GM12874 (cell line): ENCODE results near the gene C10orf53.

Source experiments
- TF ChIP-seq, protein P1 (sequence below): IDR thresholded peaks from 2 replicates; pipeline ENCODE4 v1.5.1; 2011; ENCODE audit warnings: low read depth, mild to moderate bottlenecking, control low read depth, low read length, moderate library complexity; ENCODE audit not compliant: insufficient read depth

The C10orf53 gene

DNA sequence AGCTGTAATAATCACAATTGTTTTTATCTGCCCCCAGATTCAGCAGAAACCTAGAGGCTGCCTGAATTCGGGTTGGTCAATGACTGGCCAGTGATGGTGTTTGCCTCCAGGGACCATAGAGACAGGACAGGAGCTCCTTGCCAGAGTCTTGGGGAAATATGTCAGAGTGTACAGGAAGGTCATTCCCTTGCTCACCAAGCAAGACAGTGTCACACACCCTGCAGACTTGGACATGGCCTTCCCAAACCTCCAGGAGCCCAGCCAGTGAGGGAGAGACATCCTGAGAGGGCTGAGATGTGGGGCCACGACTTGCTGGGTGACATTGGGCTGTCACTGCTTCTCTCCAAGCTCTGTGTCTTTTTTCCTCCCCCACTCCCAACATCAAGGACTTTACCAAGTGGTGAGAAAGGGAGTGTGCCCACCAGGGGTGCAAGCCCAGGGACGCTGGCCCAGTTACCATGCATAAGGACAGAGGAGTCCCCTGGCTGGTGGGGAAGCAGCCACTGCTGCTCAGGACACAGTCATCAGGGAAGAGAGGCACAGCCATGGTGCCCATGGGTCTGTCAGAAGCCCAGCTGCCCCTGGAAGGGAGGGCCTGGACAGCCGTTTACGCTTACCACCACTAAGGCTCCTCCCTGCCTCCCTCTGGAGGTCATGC, 25.3 kb upstream of the C10orf53 start:
- TF ChIP-seq, protein P1, sequence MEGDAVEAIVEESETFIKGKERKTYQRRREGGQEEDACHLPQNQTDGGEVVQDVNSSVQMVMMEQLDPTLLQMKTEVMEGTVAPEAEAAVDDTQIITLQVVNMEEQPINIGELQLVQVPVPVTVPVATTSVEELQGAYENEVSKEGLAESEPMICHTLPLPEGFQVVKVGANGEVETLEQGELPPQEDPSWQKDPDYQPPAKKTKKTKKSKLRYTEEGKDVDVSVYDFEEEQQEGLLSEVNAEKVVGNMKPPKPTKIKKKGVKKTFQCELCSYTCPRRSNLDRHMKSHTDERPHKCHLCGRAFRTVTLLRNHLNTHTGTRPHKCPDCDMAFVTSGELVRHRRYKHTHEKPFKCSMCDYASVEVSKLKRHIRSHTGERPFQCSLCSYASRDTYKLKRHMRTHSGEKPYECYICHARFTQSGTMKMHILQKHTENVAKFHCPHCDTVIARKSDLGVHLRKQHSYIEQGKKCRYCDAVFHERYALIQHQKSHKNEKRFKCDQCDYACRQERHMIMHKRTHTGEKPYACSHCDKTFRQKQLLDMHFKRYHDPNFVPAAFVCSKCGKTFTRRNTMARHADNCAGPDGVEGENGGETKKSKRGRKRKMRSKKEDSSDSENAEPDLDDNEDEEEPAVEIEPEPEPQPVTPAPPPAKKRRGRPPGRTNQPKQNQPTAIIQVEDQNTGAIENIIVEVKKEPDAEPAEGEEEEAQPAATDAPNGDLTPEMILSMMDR = no peak

DNA sequence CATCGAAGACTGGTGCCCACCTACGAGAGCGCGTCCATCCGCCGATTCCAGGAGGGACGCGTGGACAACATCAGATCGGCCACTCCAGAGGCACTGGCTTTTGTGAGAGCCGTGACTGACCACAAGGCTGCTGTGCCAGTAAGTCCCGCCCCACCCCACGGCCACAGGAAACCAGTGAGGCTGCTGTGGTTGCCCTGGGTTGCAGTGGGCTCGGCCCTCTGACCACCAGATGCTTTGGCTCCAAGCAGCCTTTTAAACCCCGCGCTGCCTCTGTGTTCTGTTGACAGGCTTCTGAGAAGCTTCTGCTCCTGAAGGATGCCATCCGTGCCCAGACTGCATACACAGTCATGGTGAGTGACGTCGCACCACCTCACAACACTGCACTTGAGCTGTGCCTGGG, 24.4 kb upstream of the C10orf53 start:
- TF ChIP-seq, protein P1 = no peak

DNA sequence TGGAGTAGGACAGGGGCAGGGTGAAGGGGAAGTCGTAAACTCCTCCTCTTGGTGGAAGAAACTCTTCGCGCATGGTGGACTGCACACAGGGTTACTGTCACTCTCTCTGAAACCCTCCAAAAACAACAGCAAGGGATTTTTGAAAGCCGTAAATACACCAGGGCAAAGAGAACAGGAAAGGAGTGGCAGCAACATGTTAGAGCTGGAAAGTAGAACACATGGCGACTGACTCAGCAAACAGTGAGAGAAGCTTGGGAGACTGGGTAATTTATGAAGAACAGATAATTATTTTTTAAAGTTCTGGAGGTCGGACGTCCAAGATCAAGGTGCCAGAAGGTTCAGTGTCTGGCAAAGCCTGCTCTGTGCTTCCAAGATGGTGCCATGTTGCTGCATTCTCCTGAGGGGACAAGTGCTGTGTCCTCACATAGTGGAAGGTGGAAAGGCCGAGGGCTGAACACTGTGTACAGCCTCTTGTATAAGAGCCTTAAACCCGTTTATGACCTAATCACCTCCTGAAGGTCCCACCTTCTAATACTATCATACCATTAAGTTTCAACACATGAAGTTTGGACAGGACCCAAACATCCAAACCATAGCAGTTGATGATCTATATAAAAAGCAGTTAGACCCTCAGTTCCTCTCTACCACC, 22.5 kb upstream of the C10orf53 start:
- TF ChIP-seq, protein P1 = no peak

DNA sequence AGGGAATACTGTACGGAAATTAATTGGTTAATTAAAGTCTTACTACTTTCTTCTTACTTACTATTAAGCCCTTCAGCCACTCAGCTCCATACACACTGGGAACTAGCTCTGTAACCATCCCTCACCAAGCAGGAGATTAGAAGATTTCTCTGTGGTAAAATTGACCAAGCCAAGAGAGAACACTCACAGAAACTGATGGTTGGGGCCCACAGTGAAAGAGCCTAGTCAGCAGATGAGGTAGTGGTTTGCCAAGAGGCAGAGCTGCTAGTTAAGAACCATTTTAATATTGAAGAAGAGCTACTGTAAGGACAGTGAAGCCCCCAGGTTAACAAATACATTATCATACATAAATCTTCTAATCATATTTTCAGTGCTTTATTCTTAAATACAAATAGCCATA, 21.8 kb upstream of the C10orf53 start:
- TF ChIP-seq, protein P1 = no peak

DNA sequence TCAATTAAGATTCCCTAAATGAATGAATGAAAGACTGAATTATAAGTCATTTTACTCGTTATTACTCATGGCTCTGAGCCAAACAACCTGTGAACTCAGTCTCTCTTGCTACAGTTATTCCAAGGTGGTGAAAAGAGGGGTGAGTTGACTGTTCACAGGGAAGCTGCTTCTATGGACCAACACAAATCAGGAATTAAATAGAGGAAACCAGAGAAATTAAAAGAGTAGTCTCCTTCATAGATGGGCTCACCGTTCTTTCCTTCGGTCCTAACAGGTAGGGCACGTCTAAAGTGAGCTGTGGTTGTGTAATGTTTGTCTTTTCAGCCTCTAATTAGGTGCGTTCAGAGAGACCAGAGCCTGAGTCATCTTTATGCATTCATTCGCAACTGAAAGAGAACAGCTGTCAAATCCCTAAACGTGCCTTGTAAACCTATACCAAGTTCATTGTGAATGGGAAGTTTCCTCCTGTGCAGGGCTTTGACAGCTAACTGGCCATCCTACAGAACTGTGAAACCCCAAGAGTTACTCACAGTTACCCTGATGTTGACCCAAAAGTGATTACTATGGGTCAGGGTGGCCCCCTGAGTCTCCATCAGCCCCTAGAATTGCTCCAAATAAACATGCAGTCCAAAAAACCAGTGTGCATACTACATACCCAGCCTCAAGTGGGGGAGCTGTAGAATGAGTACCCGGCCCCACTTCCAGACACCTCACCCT, 18.2 kb upstream of the C10orf53 start:
- TF ChIP-seq, protein P1 = no peak

DNA sequence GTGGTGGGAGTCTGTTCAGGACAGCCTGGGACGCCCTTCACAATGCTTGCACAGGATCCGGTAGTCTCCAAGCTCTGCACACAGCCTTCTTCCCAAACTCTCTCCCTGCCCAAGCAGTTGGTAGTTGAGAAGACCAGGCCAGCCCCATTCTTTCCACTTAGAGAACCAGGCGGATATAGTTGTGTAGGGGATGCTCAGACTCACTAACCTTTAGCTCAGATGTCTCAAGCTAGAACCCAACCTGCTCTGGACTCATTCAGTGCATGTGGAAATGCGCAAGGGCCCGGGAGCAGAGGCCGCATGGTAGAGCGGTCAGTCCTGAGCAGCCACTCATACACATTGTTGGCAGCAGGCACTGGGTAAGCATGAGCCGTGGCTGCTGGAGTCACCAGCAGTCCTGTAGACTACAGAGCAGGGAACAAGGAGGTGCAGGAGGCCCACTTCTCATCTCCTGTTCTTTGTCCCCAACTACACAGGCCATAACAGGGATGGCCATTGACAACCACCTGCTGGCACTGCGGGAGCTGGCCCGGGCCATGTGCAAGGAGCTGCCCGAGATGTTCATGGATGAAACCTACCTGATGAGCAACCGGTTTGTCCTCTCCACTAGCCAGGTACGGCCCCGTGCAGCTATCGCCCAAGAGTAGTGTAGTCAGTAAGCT, 17.2 kb upstream of the C10orf53 start:
- TF ChIP-seq, protein P1 = no peak

DNA sequence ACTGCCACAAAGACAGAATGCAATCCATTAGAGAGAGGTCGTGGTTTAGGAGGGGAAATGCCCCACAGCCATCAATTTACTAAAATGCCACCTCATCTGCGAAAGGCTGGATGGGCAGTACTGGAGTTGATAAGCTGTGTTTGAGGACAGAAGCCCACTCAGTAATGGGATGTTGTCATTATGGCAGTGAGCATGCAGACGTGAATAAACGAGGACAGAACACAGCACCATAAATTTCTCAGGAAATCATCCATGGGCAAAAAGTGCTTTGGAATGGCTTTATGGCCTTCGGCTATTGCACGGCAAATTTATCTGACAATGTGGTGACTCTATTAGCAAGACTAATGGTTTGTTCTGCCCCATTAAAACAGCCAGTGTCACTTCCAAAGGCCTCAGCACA, 15.9 kb upstream of the C10orf53 start:
- TF ChIP-seq, protein P1 = no peak
